ENCODE results near the gene AK8.

Gene AK8

GRCh38 chr9:132795511-132796303 is 82.4 kb downstream of the AK8 start:
- no peak for TF ChIP-seq ZBTB7A (IDR thresholded peaks at IDR 0.05; ENCODE audit: low read depth)
- no peak for TF ChIP-seq EGR1 (IDR thresholded peaks at IDR 0.05)
- TF ChIP-seq YY1 (IDR thresholded peaks at IDR 0.05; ENCODE audit: low read depth) = no peak
- no peak for TF ChIP-seq TEAD4 (IDR thresholded peaks at IDR 0.05)
- TF ChIP-seq EP300 (IDR thresholded peaks at IDR 0.05; ENCODE audit: borderline replicate concordance) = no peak
- TF ChIP-seq NFIC (IDR thresholded peaks at IDR 0.05) = no peak
- TF ChIP-seq CREB1 (IDR thresholded peaks at IDR 0.05; ENCODE audit: low read depth) = no peak
- TF ChIP-seq USF1 (IDR thresholded peaks at IDR 0.05) = no peak
- no peak for TF ChIP-seq TAF1 (IDR thresholded peaks at IDR 0.05; ENCODE audit: low read depth)
- no peak for TF ChIP-seq FOXM1 (IDR thresholded peaks at IDR 0.05; ENCODE audit: borderline replicate concordance, low read depth)
- no peak for TF ChIP-seq MAX (IDR thresholded peaks at IDR 0.05)
- no peak for TF ChIP-seq RAD21 (IDR thresholded peaks at IDR 0.05; ENCODE audit: low read depth)
- no peak for TF ChIP-seq REST (IDR thresholded peaks at IDR 0.05; ENCODE audit: low read depth)
- TF ChIP-seq CEBPB (IDR thresholded peaks at IDR 0.05) = no peak
- TF ChIP-seq TCF12 (IDR thresholded peaks at IDR 0.05; ENCODE audit: low read depth) = no peak

GRCh38 chr9:132794730-132795380 is 83.2 kb downstream of the AK8 start:
- no peak for TF ChIP-seq NFIC (IDR thresholded peaks at IDR 0.05)
- no peak for TF ChIP-seq TEAD4 (IDR thresholded peaks at IDR 0.05)
- no peak for TF ChIP-seq FOXM1 (IDR thresholded peaks at IDR 0.05; ENCODE audit: borderline replicate concordance, low read depth)
- no peak for TF ChIP-seq CREB1 (IDR thresholded peaks at IDR 0.05; ENCODE audit: low read depth)
- TF ChIP-seq EP300 (IDR thresholded peaks at IDR 0.05; ENCODE audit: borderline replicate concordance) = no peak
- TF ChIP-seq RAD21 (IDR thresholded peaks at IDR 0.05; ENCODE audit: low read depth) = no peak
- TF ChIP-seq EGR1 (IDR thresholded peaks at IDR 0.05) = no peak
- TF ChIP-seq MAX (IDR thresholded peaks at IDR 0.05) = no peak
- no peak for TF ChIP-seq TCF12 (IDR thresholded peaks at IDR 0.05; ENCODE audit: low read depth)
- no peak for TF ChIP-seq YY1 (IDR thresholded peaks at IDR 0.05; ENCODE audit: low read depth)
- no peak for TF ChIP-seq REST (IDR thresholded peaks at IDR 0.05; ENCODE audit: low read depth)
- no peak for TF ChIP-seq ZBTB7A (IDR thresholded peaks at IDR 0.05; ENCODE audit: low read depth)
- no peak for TF ChIP-seq TAF1 (IDR thresholded peaks at IDR 0.05; ENCODE audit: low read depth)

GRCh38 chr9:132793606-132794580 is 84.2 kb downstream of the AK8 start:
- no peak for TF ChIP-seq TCF12 (IDR thresholded peaks at IDR 0.05; ENCODE audit: low read depth)
- no peak for TF ChIP-seq ZBTB7A (IDR thresholded peaks at IDR 0.05; ENCODE audit: low read depth)
- no peak for TF ChIP-seq CREB1 (IDR thresholded peaks at IDR 0.05; ENCODE audit: low read depth)
- no peak for TF ChIP-seq FOXM1 (IDR thresholded peaks at IDR 0.05; ENCODE audit: borderline replicate concordance, low read depth)
- TF ChIP-seq YY1 (IDR thresholded peaks at IDR 0.05; ENCODE audit: low read depth) = no peak
- no peak for TF ChIP-seq NFIC (IDR thresholded peaks at IDR 0.05)
- TF ChIP-seq EGR1 (IDR thresholded peaks at IDR 0.05) = no peak
- TF ChIP-seq TEAD4 (IDR thresholded peaks at IDR 0.05) = no peak
- no peak for TF ChIP-seq CEBPB (IDR thresholded peaks at IDR 0.05)
- TF ChIP-seq USF1 (IDR thresholded peaks at IDR 0.05) = no peak
- TF ChIP-seq TAF1 (IDR thresholded peaks at IDR 0.05; ENCODE audit: low read depth) = no peak
- no peak for TF ChIP-seq RAD21 (IDR thresholded peaks at IDR 0.05; ENCODE audit: low read depth)
- no peak for TF ChIP-seq EP300 (IDR thresholded peaks at IDR 0.05; ENCODE audit: borderline replicate concordance)
- no peak for TF ChIP-seq MAX (IDR thresholded peaks at IDR 0.05)
- no peak for TF ChIP-seq REST (IDR thresholded peaks at IDR 0.05; ENCODE audit: low read depth)

All from Ishikawa (cell line).